GM19455 (cell line): ENCODE measurements around the gene OR9Q1.

Source experiments
- ATAC-seq: cut with Tn5 transposase; IDR thresholded peaks from one replicate; pipeline ENCODE4 v1.9.1; 2021; ENCODE audit not compliant: unreplicated experiment

The OR9Q1 gene

GRCh38 chr11:58227956-58228615, 204.4 kb downstream of the OR9Q1 start:
- ATAC-seq, result no peak
